Mesenchymal stem cell (in vitro differentiated cells and primary cell): ENCODE measurements around the gene HLA-DQB2.
"Not testable (repeated sequence)": the region's sequence is repeated elsewhere in the genome, so short reads cannot be mapped to it uniquely, and the experiment has no call there.

ENCODE experiments used
- DNase-seq: peaks from one replicate; pipeline ENCODE4 v3.0.0-alpha.2; 2013
- H2AFZ ChIP-seq: one replicate; pipeline ENCODE4 v1.6.1; 2013; ENCODE audit warnings: low read depth, mild to moderate bottlenecking, control low read depth, inconsistent platforms, low read length, moderate library complexity
- H2AK5ac ChIP-seq: 2 replicates; pipeline ENCODE4 v1.6.1; 2013; ENCODE audit warnings: low read length, moderate library complexity, mild to moderate bottlenecking, inconsistent platforms; ENCODE audit not compliant: severe bottlenecking
- H2BK120ac ChIP-seq: one replicate; pipeline ENCODE4 v1.6.1; 2013; ENCODE audit warnings: low read depth, mild to moderate bottlenecking, inconsistent platforms, low read length, moderate library complexity
- H2BK12ac ChIP-seq, 2 experiments: one replicate each; pipeline ENCODE4 v1.6.1; 2013; ENCODE audit warnings: inconsistent platforms in 2 of 2, low read length in 2 of 2, mild to moderate bottlenecking in 2 of 2, moderate library complexity in 2 of 2, control low read depth in 1 of 2
- H2BK15ac ChIP-seq: one replicate; pipeline ENCODE4 v1.6.1; 2013; ENCODE audit warnings: mild to moderate bottlenecking, low read depth, inconsistent platforms; ENCODE audit not compliant: poor library complexity, severe bottlenecking
- H2BK5ac ChIP-seq: 2 replicates; pipeline ENCODE4 v1.6.1; 2013; ENCODE audit warnings: low read depth, mild to moderate bottlenecking, low read length, control low read depth, inconsistent platforms; ENCODE audit not compliant: poor library complexity, severe bottlenecking
- H3K14ac ChIP-seq, 2 experiments: one replicate each; pipeline ENCODE4 v1.6.1; 2013; ENCODE audit warnings: inconsistent platforms in 2 of 2, low read length in 2 of 2, control low read depth in 1 of 2, mild to moderate bottlenecking in 1 of 2, moderate library complexity in 1 of 2
- H3K18ac ChIP-seq, 2 experiments: one replicate each; pipeline ENCODE4 v1.6.1; 2013; ENCODE audit warnings: inconsistent platforms in 2 of 2, low read length in 2 of 2, control low read depth in 1 of 2, low read depth in 1 of 2, mild to moderate bottlenecking in 1 of 2
- H3K23ac ChIP-seq, 2 experiments: one replicate each; pipeline ENCODE4 v1.6.1; 2013; ENCODE audit warnings: inconsistent platforms in 2 of 2, low read length in 2 of 2, mild to moderate bottlenecking in 2 of 2, moderate library complexity in 2 of 2, control low read depth in 1 of 2
- H3K27ac ChIP-seq: 2 replicates; pipeline ENCODE4 v1.5.1; 2013; ENCODE audit warnings: mild to moderate bottlenecking, moderate library complexity, low read length, control low read depth, inconsistent platforms; ENCODE audit not compliant: poor library complexity, severe bottlenecking
- H3K27me3 ChIP-seq, 2 experiments: 2 replicates each; pipeline versions ENCODE4 v1.6.1 to v1.7.0; 2013; ENCODE audit warnings: low read length in 2 of 2, mild to moderate bottlenecking in 2 of 2, moderate library complexity in 2 of 2, control low read depth in 1 of 2, inconsistent platforms in 1 of 2; ENCODE audit not compliant: control insufficient read depth in 1 of 2, insufficient read depth in 1 of 2
- H3K36me3 ChIP-seq, 2 experiments: 2 replicates each; pipeline versions ENCODE4 v1.6.1 to v1.7.0; 2013; ENCODE audit warnings: low read length in 2 of 2, control low read depth in 1 of 2, inconsistent platforms in 1 of 2, low read depth in 1 of 2, mild to moderate bottlenecking in 1 of 2; ENCODE audit not compliant: insufficient read depth in 2 of 2, control insufficient read depth in 1 of 2
- H3K4ac ChIP-seq, 2 experiments: one replicate each; pipeline ENCODE4 v1.6.1; 2013; ENCODE audit warnings: inconsistent platforms in 2 of 2, low read length in 2 of 2, mild to moderate bottlenecking in 2 of 2, moderate library complexity in 2 of 2, control low read depth in 1 of 2, low read depth in 1 of 2
- H3K4me1 ChIP-seq: 2 replicates; pipeline ENCODE4 v1.6.1; 2013; ENCODE audit warnings: low read depth, low read length, control low read depth; ENCODE audit not compliant: control insufficient read depth, insufficient read depth
- H3K4me2 ChIP-seq: 2 replicates; pipeline ENCODE4 v1.6.1; 2013; ENCODE audit warnings: low read length, mild to moderate bottlenecking, inconsistent platforms; ENCODE audit not compliant: poor library complexity, severe bottlenecking
- H3K4me3 ChIP-seq, 2 experiments: 2 replicates each; pipeline versions ENCODE4 v1.5.1 to v1.7.0; 2013; ENCODE audit warnings: low read length in 2 of 2, mild to moderate bottlenecking in 2 of 2, control low read depth in 1 of 2, low read depth in 1 of 2; ENCODE audit not compliant: insufficient read depth in 1 of 2
- H3K79me1 ChIP-seq: replicated peaks from 2 replicates; pipeline ENCODE4 v1.6.1; 2013; ENCODE audit warnings: mild to moderate bottlenecking, control low read depth, low read length, inconsistent platforms; ENCODE audit not compliant: poor library complexity, severe bottlenecking
- H3K9ac ChIP-seq: 2 replicates; pipeline ENCODE4 v1.7.0; 2013; ENCODE audit warnings: mild to moderate bottlenecking, low read length, moderate library complexity
- H3K9me3 ChIP-seq: 2 replicates; pipeline ENCODE4 v1.7.0; 2013; ENCODE audit warnings: mild to moderate bottlenecking, low read length; ENCODE audit not compliant: control insufficient read depth
- H4K8ac ChIP-seq: one replicate; pipeline ENCODE4 v1.6.1; 2013; ENCODE audit warnings: inconsistent platforms, mild to moderate bottlenecking, low read length, moderate library complexity
- H4K91ac ChIP-seq: one replicate; pipeline ENCODE4 v1.6.1; 2013; ENCODE audit warnings: mild to moderate bottlenecking, low read length, inconsistent platforms
- WGBS: methylation state at CpG from one replicate; pipeline ENCODE4 v1.1.7; 2013; ENCODE audit warnings: mixed read lengths; 5-methylcytosine and 5-hydroxymethylcytosine counted together

Gene HLA-DQB2

GRCh38 chr6:32782923-32783322 is 19.6 kb upstream of the HLA-DQB2 start:
- not testable (repeated sequence) for H4K8ac ChIP-seq, H2AFZ ChIP-seq, H3K79me1 ChIP-seq, H2BK15ac ChIP-seq, H3K23ac ChIP-seq, H3K9me3 ChIP-seq, H3K9ac ChIP-seq, H3K4me2 ChIP-seq, H2BK12ac ChIP-seq, H2BK5ac ChIP-seq, H3K4me3 ChIP-seq, H4K91ac ChIP-seq, H3K27ac ChIP-seq, H3K4ac ChIP-seq, H3K18ac ChIP-seq, H2AK5ac ChIP-seq, H3K14ac ChIP-seq, H3K4me1 ChIP-seq, H3K36me3 ChIP-seq, H2BK120ac ChIP-seq, DNase-seq
- peaks cover 7 to 63% of the 10 kb centered on the region in 2 experiments for H3K27me3 ChIP-seq

GRCh38 chr6:32779036-32779435 is 15.7 kb upstream of the HLA-DQB2 start:
- H3K4me3 ChIP-seq = no peak overlapping the region
- peaks cover 15 to 65% of the 10 kb centered on the region in 2 experiments for H3K27me3 ChIP-seq
- H2BK5ac ChIP-seq = no peak overlapping the region
- H3K4ac ChIP-seq = no peak overlapping the region
- DNase-seq = no peak
- no peak overlapping the region for H2BK120ac ChIP-seq
- no peak overlapping the region for H2BK12ac ChIP-seq
- H2AFZ ChIP-seq = no peak overlapping the region
- H4K91ac ChIP-seq = no peak overlapping the region
- H3K4me2 ChIP-seq = no peak overlapping the region
- H3K23ac ChIP-seq = no peak overlapping the region
- no peak overlapping the region for H3K27ac ChIP-seq
- H3K14ac ChIP-seq = no peak overlapping the region
- H4K8ac ChIP-seq = no peak overlapping the region
- no peaks in the 10 kb centered on the region for H3K36me3 ChIP-seq
- no peak overlapping the region for H3K9ac ChIP-seq
- no peaks in the 10 kb centered on the region for H3K79me1 ChIP-seq
- H3K18ac ChIP-seq = no peak overlapping the region
- H2AK5ac ChIP-seq = no peak overlapping the region
- H3K4me1 ChIP-seq = no peaks in the 10 kb centered on the region
- H2BK15ac ChIP-seq = no peak overlapping the region
- peaks cover 5% of the 10 kb centered on the region for H3K9me3 ChIP-seq

GRCh38 chr6:32775071-32775470 is 11.7 kb upstream of the HLA-DQB2 start:
- Histone ChIP-seq H3K14ac (no peak overlapping the region), H2BK12ac (no peak overlapping the region), H3K79me1 (no peaks in the 10 kb centered on the region), H3K18ac (no peak overlapping the region), H3K4me3 (no peak overlapping the region), H2BK5ac (no peak overlapping the region), H3K4me2 (no peak overlapping the region), H3K27me3 (peaks cover 17 to 67% of the 10 kb centered on the region in 2 experiments), H2AK5ac (no peak overlapping the region), H2BK120ac (no peak overlapping the region), H3K27ac (no peak overlapping the region), H3K36me3 (no peaks in the 10 kb centered on the region), H2AFZ (no peak overlapping the region), H4K91ac (no peak overlapping the region), H3K9ac (no peak overlapping the region), H3K23ac (no peak overlapping the region), H2BK15ac (no peak overlapping the region), H4K8ac (no peak overlapping the region), H3K4ac (no peak overlapping the region), H3K9me3 (no peaks in the 10 kb centered on the region), H3K4me1 (no peaks in the 10 kb centered on the region)
- WGBS = 58% methylated on average over 1 of the region's 1 CpG
- DNase-seq = no peak

- Histone ChIP-seq H2AFZ (no peak overlapping the region), H3K79me1 (no peaks in the 10 kb centered on the region), H3K14ac (no peak overlapping the region), H3K27ac (no peak overlapping the region), H3K4me3 (no peak overlapping the region), H4K8ac (no peak overlapping the region), H2AK5ac (no peak overlapping the region), H2BK5ac (no peak overlapping the region), H2BK12ac (no peak overlapping the region), H3K9ac (no peak overlapping the region), H3K36me3 (no peaks in the 10 kb centered on the region), H4K91ac (no peak overlapping the region), H3K4me1 (no peaks in the 10 kb centered on the region), H3K18ac (no peak overlapping the region), H3K4ac (no peak overlapping the region), H3K4me2 (no peak overlapping the region), H3K23ac (no peak overlapping the region), H2BK120ac (no peak overlapping the region), H3K9me3 (no peaks in the 10 kb centered on the region), H3K27me3 (peaks cover 17 to 67% of the 10 kb centered on the region in 2 experiments), H2BK15ac (no peak overlapping the region)
- DNase-seq = no peak
- 67% methylated on average over 1 of the region's 1 CpG for WGBS
Observed at GRCh38 chr6:32774426-32774825, 11.1 kb upstream of the HLA-DQB2 start.
